Activated CD4-positive, alpha-beta T cell treated with anti-CD3 and anti-CD28 coated beads, Interleukin-2, amount 50 U/mL, for 1 hour (primary cell): ENCODE results near the gene CEP152.
"Not testable (repeated sequence)": the region's sequence is repeated elsewhere in the genome, so short reads cannot be mapped to it uniquely, and the experiment has no call there.

ENCODE experiments used
- DNase-seq: peaks from one replicate; pipeline ENCODE4 v3.0.0-alpha.2; 2020

CEP152 gene

DNA sequence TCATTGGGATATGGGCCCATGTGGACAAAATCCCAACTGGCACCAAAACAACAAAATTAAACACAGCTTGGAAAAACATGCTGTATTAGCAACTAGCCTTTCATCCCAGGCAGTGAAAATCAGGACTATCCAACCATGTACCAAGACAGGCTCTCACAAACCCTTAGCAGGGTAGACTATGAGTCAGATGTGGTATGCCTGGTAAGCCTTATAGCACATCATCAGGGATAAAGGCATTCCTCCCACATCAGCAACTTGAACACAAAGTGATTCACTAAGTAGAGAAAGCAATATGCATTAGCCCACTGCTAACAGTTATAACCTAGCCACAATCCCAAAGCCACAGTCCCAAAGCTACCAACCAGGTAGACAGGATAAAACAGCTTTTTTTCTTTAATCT, 8.0 kb downstream of the CEP152 start:
- no peak for DNase-seq

DNA sequence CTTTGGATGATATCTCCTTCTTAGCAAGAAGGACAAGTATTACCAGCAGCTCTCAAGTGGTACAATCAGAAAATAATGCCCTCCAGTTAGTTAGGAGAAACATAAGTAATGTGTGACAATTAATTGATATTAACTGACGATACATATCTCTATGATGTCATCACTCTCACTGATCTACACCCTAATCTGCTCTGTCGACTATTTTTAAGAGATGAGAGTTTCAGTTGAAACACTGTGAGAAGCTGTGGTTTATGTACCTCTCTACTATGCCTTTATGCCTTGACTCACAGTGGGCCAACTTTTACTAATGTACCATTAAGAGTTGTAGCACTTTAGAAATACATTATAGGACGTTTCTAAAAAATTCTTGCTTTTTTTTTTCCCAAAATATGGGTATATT, 8.6 kb downstream of the CEP152 start:
- no peak for DNase-seq

DNA sequence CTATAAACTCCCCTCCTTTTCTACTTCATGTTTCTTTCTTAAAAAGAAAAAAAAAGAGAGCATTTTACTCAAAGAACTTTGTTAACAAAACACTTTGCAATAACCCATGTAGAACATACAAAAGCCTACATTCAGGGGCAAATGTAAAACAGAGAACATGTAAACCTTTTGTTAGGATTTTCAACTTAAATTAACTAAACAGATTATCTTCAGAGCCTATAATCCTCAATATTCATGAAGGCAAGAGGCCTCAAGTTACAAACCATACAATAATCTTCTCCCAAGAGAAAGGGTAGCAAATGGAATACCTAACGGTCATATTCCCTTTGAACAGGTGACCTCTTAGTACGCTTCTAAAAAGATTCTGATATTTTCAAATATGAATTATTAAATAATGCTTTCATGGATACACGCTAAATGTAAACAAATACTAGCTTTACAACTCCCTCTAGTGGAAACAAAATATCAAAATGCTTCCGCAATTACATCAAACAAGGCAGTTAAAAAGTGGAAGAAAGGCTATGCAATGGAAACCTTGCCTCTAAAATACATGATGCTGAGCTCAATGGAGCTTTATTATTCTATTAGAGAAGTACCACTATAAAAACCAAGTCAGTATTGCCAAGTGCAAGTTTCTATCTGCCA, 9.9 kb downstream of the CEP152 start:
- no peak for DNase-seq

DNA sequence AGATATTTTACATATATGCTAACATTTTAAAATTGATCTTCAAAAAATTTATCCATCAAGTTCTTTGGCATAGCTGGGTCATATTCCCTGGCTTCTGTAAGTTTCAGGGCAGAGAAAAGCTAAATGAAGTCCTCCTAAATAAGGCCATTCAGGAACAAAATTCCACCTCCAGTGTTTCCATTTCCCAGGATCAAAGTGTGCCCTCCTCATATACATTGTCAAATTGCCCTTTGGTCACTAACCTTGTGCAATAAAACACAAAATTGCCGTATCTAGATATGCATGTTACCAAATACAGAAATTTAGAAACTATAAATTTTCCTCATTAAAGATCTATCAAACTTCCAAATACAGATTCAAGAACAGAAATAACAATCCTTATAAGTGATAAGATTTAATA, 10.6 kb downstream of the CEP152 start:
- DNase-seq = no peak

DNA sequence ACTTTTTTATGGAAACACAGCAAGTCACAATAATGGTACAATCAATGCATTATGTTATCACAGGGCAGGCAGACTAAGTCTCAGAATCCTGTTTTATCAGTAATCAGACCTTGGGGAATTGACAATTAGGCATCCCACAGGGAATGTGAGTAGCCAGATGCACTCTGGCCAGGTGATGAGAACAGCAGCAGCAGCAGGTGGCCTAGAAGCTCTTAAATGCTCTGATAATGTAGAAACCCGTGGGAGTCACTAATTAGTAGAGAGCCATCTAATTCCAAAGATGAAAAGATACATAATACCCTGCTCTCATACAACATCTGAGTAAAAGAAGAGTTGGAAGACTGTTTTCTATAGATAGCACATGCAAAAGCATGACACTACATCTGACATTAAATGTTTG, 12.6 kb downstream of the CEP152 start:
- DNase-seq = no peak

DNA sequence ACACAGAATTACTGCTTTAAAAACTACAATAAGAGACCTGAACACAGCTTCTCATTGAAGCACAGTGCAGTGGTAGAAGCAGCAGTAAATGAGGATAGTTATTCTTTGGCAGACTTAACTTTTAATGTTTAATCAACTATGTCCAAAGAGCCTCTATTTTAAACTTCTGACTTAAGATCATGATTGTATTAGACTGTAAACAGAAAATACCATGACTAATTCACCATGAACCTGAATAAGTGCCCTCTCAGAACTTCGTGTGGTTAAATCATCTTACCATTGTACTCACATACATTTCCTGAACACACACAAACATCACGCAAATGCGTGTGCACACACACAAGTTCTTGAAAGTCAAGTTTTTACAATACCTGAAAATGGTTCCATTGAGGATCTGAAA, 13.9 kb downstream of the CEP152 start:
- DNase-seq = no peak

DNA sequence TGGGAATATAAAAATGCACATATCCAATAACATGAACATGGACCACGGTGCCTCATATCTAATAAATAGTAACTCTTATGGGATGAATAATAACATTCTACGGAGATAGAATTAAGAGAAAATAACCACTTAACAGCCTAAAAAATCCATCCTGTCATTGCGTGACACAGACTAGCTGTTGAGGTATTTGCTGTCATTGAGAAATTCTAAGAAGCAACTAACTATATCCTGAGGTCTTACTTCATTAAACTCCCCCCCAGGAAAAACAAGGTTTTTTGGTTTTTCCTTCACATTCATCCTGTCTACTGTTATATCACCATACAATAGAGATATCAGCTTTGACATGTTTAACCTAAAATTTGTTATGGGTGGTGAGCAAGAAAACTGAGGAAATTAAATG, 14.3 kb downstream of the CEP152 start:
- no peak for DNase-seq

DNA sequence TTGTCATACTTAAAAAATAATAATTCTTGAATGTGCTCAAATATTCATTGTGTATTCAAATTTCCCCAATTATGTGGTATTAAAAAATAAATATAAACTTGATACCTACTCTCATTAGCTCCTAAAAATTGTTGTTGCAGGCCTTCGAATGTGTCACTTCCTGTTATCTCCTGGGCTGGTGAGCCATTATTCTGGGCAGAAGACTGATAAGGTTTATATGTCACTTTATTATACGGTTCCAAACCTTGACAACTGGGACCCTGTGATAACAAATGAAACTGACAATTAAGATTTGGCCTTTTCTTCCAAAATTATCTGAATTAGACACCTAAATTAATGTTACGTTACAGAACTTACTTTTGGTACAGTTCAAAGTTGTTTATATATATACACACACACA, 15.0 kb downstream of the CEP152 start:
- no peak for DNase-seq

DNA sequence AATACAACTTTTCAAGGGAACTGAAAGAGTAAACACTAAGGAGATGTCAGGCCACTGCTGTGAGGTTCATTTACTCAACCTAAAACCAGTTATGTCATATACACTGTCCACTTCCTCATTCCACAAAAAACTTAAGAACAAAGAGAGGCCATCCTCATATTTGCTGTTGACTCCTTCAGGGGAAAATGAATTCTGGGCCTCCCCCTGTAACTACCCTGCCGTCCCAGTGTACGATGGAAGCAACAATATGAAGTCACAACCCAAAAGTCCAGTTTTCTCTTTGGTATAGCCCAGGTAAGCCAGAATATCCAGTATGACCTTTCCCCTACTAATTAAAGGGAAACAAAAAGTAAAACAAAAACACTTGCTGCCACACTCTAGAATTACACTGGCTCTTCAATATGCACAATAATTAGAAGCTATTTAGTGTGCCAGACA, 16.2 kb downstream of the CEP152 start:
- no peak for DNase-seq

DNA sequence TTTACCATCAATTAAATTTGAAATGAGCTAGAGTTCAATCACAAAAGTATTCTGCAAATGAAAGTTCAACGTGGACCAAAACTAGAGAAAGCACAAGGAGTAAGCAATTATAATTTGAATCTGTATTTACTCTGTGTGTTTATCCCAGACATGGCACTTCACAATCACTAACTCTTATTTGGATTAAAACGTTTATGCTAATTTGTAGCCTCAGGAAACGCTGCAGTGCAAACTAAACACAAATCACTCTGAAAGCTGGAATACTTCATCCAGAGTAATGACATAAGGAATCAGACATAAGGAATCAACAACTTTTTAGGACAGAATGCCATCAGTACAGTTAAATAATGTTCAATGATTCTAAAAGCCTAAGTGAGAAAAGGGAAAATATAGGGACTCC, 18.5 kb downstream of the CEP152 start:
- no peak for DNase-seq

DNA sequence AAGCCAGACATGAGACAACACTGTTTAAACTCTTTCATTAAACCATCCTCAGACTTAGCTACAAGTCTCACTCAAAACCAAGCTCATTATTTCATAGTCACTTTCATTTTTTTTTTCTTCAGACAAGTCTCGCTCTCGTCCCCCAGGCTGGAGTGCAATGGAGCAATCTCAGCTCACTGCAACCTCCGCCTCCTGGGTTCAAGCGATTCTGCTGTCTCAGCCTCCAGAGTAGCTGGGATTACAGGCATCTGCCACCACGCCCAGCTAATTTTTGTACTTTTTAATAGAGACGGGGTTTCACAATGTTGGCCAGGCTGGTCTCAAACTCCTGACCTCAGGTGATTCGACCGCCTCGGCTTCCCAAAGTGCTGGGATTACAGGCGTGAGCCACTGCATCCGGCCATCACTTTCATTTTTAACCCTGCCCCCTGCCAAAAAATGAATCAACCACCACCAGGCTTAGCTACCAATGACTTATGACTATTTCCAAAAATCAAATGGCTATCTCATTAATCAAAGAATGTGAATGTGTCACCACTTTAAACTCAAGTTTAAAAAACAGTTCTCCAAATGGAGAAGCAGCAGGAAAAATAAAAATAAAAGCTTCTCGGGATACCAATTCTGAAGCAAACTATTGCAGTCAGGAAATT, 20.3 kb downstream of the CEP152 start:
- not testable (repeated sequence) for DNase-seq

DNA sequence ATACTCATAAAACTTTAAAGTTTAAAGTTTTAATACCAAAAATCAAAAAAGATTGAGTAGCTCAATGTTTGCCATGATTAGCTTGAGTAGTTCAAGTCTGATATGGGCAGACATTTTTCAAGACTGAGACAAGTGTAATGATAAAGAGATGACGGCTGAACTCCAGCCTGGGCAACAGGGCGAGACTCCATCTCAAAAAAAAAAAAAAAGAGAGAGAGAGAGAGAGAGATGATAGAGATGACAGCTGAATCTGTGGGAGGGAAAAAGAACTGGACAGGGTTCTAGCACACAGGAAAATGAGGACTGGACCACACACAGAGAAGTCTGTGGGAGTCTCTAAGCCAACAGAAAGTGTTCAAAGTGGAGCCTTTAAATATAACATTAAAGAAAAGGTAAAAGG, 25.2 kb downstream of the CEP152 start:
- no peak for DNase-seq

DNA sequence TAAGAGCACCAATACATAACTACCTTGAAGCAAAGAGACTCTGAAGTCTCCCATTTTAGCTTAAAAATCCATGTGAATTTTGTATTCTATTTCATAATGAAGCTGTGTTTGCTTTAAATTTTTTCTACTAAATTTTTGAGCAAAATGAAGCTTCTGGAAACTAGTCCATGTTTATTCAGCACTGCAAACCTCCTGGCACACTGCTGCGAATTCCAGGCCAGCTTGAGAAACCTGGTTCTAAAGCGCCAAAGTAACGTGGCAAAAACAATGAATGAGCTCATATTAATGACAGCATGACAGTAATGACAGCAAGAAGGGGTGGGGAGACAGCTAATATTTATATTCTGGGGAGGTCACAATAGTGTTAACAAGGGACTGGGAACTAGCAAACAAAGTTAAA, 25.7 kb downstream of the CEP152 start:
- DNase-seq = no peak

DNA sequence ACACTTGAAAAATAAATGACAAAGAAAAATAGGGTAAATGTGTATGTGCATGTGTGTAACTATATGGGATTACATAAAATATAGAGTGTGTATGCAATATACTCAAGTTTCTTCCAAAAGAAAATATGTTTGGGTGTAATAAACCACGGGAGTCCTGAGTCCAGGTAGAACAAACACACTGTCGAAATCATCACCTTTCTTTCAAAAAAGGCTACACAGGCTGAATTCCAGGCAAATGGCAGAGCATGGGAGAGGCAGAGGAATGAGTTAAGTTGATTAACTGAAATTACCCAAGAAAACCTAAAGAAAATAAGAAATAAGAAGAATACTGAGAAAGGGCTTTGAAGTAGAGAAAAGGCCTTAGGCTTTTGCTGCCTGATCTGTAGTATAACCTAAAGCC, 26.1 kb downstream of the CEP152 start:
- DNase-seq = no peak

DNA sequence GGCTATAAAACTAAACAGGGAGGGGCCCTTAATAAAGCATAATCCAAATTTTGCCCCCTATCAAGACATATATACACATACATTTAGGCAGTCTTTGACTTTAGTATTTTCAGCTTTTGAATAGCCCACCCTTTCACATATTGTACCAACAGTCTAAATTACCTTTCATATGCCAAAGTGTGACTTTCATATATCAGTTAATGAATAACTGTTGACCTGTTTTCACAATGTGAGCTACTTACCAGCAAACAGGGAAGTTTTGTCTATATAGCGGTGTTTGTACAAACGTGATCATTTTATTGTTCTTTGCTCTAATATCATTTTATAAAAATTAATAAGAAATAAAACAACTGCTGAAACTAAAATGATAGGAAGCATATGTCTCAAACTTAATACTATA, 28.0 kb downstream of the CEP152 start:
- no peak for DNase-seq

DNA sequence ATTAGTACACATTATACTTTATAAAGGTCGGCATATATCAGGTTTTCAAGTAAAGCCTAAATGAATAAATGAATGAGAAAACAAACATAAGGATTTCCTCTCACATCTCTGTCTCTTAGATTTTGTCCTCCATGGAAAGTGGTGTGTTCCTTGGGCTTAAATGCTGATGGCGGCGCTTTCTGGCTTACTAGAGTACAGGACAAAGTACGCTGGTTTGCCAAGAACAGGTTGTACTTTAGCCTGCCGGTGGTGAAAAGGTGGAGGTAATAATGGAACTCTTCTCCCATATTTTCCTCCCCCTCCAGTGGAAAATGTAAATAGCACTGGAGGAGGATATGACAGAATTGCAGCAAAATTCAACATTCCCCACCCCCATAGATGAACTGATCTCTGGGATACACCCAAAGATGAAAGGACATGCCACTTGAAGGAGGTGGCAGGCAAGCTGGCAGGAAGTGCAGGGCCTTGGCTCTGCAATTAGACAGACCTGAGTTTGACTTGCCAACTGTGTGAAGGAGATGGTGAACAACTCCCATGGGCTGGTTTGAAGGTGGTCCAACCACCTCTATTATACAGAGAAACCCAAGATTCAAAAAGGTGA, 29.3 kb downstream of the CEP152 start:
- no peak for DNase-seq

DNA sequence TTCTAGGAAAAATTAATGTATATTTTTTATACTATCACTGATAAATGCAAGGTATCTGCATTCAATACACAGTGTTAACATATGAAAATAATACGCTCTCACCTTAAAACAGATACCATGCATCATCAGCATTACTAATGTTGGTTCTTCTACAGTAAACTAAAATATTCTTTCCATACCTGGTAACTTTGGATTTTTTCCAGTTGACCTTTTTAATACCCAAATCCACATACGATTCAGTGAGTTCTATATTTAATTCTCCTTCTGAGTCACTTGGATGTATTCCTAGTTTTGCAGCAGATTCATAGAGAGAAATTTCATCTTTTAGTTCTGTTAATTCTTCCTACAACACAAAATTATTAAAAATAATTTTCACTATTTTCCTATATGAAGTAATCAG, 29.9 kb downstream of the CEP152 start:
- no peak for DNase-seq

DNA sequence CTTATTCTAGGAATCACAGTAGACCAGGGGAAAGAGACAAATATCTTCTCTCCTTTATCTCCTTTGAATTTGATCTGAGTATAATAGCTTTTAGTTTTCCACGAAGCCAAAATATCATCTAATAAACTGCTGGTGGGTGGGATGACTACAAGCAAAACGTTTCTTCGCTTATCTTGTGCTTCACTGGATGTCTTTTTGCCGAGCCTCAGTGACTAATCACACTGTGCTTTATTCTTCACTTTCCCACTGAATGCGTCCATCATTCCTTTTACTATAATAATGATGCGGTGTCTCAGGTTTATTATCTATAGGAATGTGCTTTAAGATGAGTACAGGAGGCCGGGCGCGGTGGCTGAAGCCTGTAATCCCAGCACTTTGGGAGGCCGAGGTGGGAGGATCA, 32.5 kb downstream of the CEP152 start:
- no peak for DNase-seq

DNA sequence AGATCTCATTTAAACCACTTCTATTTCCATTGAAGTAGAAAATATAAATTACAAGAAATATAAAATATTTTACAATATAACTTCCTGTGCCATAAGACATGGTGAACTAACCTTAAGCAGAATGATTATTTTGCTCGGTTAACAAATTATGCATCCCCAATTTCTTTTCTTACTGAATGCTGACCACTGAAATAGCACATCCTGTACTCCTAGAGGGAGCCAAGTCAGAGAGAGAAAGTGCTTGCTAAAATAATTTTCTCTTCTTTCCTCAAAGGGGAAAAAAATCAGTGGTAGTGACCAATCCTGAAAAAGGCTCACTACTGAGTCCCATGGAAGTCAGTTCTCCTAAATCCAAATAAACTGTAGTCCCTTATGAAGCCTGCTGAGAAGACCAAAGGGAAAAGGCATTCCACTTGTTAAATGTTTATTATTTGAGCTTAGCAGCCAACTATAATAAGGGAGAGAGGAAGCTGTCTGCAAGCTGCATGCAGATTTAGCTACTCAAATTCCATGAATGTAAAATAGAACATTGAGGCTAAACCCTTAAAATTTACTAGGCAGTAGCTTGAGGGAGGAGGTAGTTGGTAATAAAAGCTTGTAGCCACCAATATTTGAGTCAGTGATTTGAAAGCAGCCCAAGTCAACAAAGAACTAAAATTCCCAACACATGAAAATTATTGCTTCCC, 33.1 kb downstream of the CEP152 start:
- no peak for DNase-seq

DNA sequence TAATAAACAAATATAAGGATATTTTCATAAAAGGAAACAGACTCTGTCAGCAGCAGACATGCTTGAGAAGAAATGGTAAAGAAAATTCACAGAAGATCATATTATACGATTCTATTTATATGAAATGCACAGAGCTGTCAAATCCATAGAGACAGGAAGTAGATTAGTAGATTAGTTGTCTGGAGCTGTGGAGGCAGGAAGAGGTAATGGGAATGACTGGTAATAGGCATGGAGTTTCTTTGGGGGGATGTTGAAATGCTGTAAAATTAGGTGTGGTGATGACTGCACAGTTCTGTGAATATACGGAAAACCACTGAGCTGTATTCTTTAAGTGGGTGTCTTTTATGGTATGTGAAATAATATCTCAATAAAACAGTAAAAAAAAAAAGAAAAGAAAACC, 35.3 kb downstream of the CEP152 start:
- DNase-seq = no peak

DNA sequence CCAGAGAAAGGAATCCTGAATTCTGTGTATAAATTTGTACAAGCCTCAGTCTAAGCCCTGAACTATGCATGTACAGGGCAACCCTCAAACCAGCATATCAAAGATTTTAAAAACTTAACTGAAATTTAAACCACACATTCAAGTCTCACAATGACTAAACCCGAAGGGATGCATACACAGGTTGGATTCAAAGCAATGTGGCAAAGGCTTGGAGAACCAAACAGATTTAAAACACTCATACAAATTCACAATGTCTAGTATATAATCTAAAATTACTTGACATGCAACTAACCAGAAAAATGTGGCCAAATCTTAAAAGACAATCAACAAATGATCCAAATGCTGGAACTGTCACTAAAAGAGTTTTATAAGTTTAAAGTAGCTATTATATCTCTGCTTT, 36.4 kb downstream of the CEP152 start:
- no peak for DNase-seq

DNA sequence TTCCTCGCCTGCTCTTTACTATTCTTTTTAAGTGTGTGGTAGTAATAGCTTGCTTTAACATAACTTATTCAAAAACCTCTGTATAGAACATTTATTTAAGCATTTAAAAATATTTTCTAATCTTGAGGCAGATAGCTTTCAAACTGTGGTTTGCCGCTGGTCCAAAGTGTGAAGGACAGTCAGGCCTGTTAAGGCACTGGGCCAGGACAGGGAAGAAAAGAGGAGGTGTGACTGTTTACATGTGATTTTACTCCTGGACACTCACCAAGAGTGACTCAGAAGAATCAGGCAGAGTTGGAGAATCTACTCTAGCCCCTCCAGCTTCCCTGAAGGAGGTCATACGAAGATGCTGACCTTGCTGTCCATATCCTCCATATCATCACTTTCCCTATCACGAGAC, 44.7 kb downstream of the CEP152 start:
- DNase-seq = no peak

DNA sequence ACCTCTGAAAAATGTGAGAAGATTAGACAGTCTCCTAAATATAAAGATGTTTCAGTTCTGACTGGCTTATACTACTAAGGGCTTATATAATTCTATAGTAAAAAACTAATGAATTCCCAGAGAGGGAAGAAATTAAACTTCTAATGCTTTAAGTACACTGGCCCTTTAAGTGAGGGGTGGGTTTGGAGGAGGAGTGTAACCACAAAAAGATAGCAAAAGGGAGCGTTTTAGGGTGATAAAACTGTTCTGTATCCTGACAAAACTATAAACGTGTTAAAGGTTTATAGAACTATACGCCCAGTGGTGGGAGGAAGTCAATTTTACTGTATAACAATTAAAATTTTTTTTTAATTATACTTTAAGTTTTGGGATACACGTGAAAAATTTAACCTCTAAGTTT, 45.8 kb downstream of the CEP152 start:
- no peak for DNase-seq
